ENCODE measurements around the gene DGCR2.
A peak's percentile ranks its signal among the peaks of the same experiment; 100 is the strongest.
"Not testable (repeated sequence)": the region's sequence is repeated elsewhere in the genome, so short reads cannot be mapped to it uniquely, and the experiment has no call there.

Gene DGCR2

GRCh38 chr22:19109198-19110063 is 12.8 kb downstream of the DGCR2 start:
- DNase-seq (ENCODE audit: low read depth in 2 of 2), result peak in 1 of 2 donors; percentile 19

GRCh38 chr22:19108807-19109197 is 13.4 kb downstream of the DGCR2 start:
- DNase-seq (ENCODE audit: low read depth in 2 of 2), result no peak

GRCh38 chr22:19107730-19108074 is 14.5 kb downstream of the DGCR2 start:
- DNase-seq (ENCODE audit: low read depth in 2 of 2), result no peak

GRCh38 chr22:19106886-19107729 is 15.1 kb downstream of the DGCR2 start:
- DNase-seq (ENCODE audit: low read depth in 2 of 2), result no peak

GRCh38 chr22:19105867-19106802 is 16.1 kb downstream of the DGCR2 start:
- DNase-seq (ENCODE audit: low read depth in 2 of 2), result no peak

GRCh38 chr22:19105456-19105855 is 16.8 kb downstream of the DGCR2 start:
- DNase-seq (ENCODE audit: low read depth in 2 of 2), result no peak

- no peak for DNase-seq (ENCODE audit: low read depth in 2 of 2)
These were observed 18.1 kb downstream of the DGCR2 start for GRCh38 chr22:19103880-19104821.

- DNase-seq (ENCODE audit: low read depth in 2 of 2), result no peak
These were observed 24.1 kb downstream of the DGCR2 start for GRCh38 chr22:19098157-19098556.

GRCh38 chr22:19097518-19097917 is 24.7 kb downstream of the DGCR2 start:
- DNase-seq (ENCODE audit: low read depth in 2 of 2), result no peak

- no peak for DNase-seq (ENCODE audit: low read depth in 2 of 2)
These were observed 25.7 kb downstream of the DGCR2 start for GRCh38 chr22:19096555-19096954.

- no peak for DNase-seq (ENCODE audit: low read depth in 2 of 2)
These were observed 27.7 kb downstream of the DGCR2 start for GRCh38 chr22:19094393-19094997.

- no peak for DNase-seq (ENCODE audit: low read depth in 2 of 2)
These were observed 29.5 kb downstream of the DGCR2 start for GRCh38 chr22:19092725-19093124.

GRCh38 chr22:19090586-19091127 is 31.6 kb downstream of the DGCR2 start:
- DNase-seq (ENCODE audit: low read depth in 2 of 2), result no peak

- no peak for DNase-seq (ENCODE audit: low read depth in 2 of 2)
These were observed 32.0 kb downstream of the DGCR2 start for GRCh38 chr22:19090183-19090582.

- DNase-seq (ENCODE audit: low read depth in 2 of 2), result no peak
These were observed 33.2 kb downstream of the DGCR2 start for GRCh38 chr22:19088866-19089595.

- DNase-seq (ENCODE audit: low read depth in 2 of 2), result no peak
These were observed 35.3 kb downstream of the DGCR2 start for GRCh38 chr22:19086896-19087295.

GRCh38 chr22:19086417-19086816 is 35.8 kb downstream of the DGCR2 start:
- no peak for DNase-seq (ENCODE audit: low read depth in 2 of 2)

- no peak for DNase-seq (ENCODE audit: low read depth in 2 of 2)
These were observed 36.9 kb downstream of the DGCR2 start for GRCh38 chr22:19085233-19085718.

GRCh38 chr22:19084586-19084985 is 37.6 kb downstream of the DGCR2 start:
- DNase-seq (ENCODE audit: low read depth in 2 of 2), result not testable (repeated sequence)

All from stimulated activated CD8-positive, alpha-beta memory T cell treated with anti-CD3 and anti-CD28 coated beads, Interleukin-15, amount 100 ng/mL, for 48 hours (primary cell).